Body of pancreas (tissue), 4 donors: ENCODE measurements around the gene DERL3. TPM values are rescaled to one million over a fixed set of nuclear protein-coding genes. Genes with fewer than 3 reads are reported as not detected.

Experiments
- ATAC-seq: fragments of 150-250 bp; one replicate; pipeline ENCODE4 v1.9.1; 2016
- DNase-seq, 4 donors: peaks; one replicate each; pipeline ENCODE4 v3.0.0-alpha.2; 2019
- H3K27ac ChIP-seq, 4 donors: fragments of 200-600 bp; sonication (generic); 1 replicate in 3 of 4; 2 replicates in 1 of 4; pipeline versions ENCODE4 v1.5.1 to v1.6.1; 2016 to 2019; ENCODE audit warnings: mild to moderate bottlenecking in 1 of 4, mixed read lengths in 1 of 4, moderate library complexity in 1 of 4
- H3K27me3 ChIP-seq, 2 donors: fragments of 200-600 bp; sonication (generic); one replicate each; pipeline ENCODE4 v1.6.0; 2016; ENCODE audit warnings: mild to moderate bottlenecking in 1 of 2
- H3K36me3 ChIP-seq, 2 donors: fragments of 200-600 bp; sonication (generic); replicated peaks in 1 of 2; 2 replicates each; pipeline ENCODE4 v1.5.1; 2016; ENCODE audit warnings: low read depth in 2 of 2; ENCODE audit not compliant: insufficient read depth in 1 of 2
- H3K4me1 ChIP-seq: fragments of 200-600 bp; sonication (generic); one replicate; pipeline ENCODE4 v1.6.0; 2016
- H3K4me3 ChIP-seq, 2 donors: fragments of 200-600 bp; sonication (generic); 1 replicate in 1 of 2; 2 replicates in 1 of 2; pipeline ENCODE4 v1.5.1; 2016 to 2019
- H3K9me3 ChIP-seq, 3 donors: fragments of 200-600 bp; sonication (generic); 1 replicate in 2 of 3; 2 replicates in 1 of 3; pipeline ENCODE4 v1.5.1; 2016
- CTCF ChIP-seq, 7 experiments: fragments of 450-650 bp in 4 of 7; fragments of 200-600 bp in 3 of 7; sonication (generic) in 3 of 7; IDR thresholded peaks; one replicate each; pipeline ENCODE4 v1.5.1; 2016 to 2019; ENCODE audit warnings: antibody characterized with exemption in 7 of 7
- POLR2A ChIP-seq, 3 donors: fragments of 450-650 bp; IDR thresholded peaks; one replicate each; pipeline ENCODE4 v1.6.1; 2016; ENCODE audit warnings: antibody characterized with exemption in 3 of 3, mild to moderate bottlenecking in 2 of 3
- WGBS, 2 donors: methylation state at CpG; one replicate each; pipeline ENCODE4 v1.1.5; 2017; 5-methylcytosine and 5-hydroxymethylcytosine counted together
- intact Hi-C: fragments of 100-400 bp; cut with DNase I; formaldehyde crosslinking; loops from one replicate; pipeline ENCODE4 v1.15.1; 2023
- total RNA-seq, 2 donors: library from RNA; depleted of rRNA; stranded (reverse); fragments of >200 nt; gene quantifications; one replicate each; pipeline ENCODE4 v1.1.0, GENCODE V29; 2016

The DERL3 gene
- total RNA-seq, 2 donors from 2014 or later: 6.2 to 33.3 TPM

GRCh38 chr22:23789638-23790037, 49.2 kb downstream of the DERL3 start:
- Histone ChIP-seq H3K4me1 (peaks cover 34% of the 10 kb centered on the region), H3K27ac (peak overlapping the region in 1 of 4 donors; percentile 6)
- intact Hi-C loops: no loop called here

GRCh38 chr22:23789121-23789520, 49.7 kb downstream of the DERL3 start:
- TF ChIP-seq POLR2A (IDR thresholded peaks at IDR 0.05) (no peak), CTCF (IDR thresholded peaks at IDR 0.05) (no peak)
- intact Hi-C loops: no loop called here
- 37 to 50% methylated on average over 4 of the region's 4 CpGs for WGBS, 2 donors
- ATAC-seq: no peak
- DNase-seq: peak in 1 of 4 donors; percentile 38
- Histone ChIP-seq H3K27ac (peak overlapping the region in 1 of 4 donors; percentile 6), H3K9me3 (no peaks in the 10 kb centered on the region), H3K36me3 (peaks cover 0 to 5% of the 10 kb centered on the region in 2 donors), H3K27me3 (no peaks in the 10 kb centered on the region), H3K4me3 (no peak overlapping the region), H3K4me1 (peaks cover 39% of the 10 kb centered on the region)

More at GRCh38 chr22:23789638-23790037, 49.2 kb downstream of the DERL3 start:
- no peak for DNase-seq
- TF ChIP-seq CTCF (IDR thresholded peaks at IDR 0.05) (peak in 1 of 7 experiments; percentile 3), POLR2A (IDR thresholded peaks at IDR 0.05) (no peak)
- no peaks in the 10 kb centered on the region for H3K27me3 ChIP-seq
- ATAC-seq: no peak
- 51 to 63% methylated on average over 4 of the region's 4 CpGs for WGBS, 2 donors
- H3K36me3 ChIP-seq: peaks cover 0 to 10% of the 10 kb centered on the region in 2 donors
- no peaks in the 10 kb centered on the region for H3K9me3 ChIP-seq
- no peak overlapping the region for H3K4me3 ChIP-seq

GRCh38 chr22:23787910-23788309, 50.9 kb downstream of the DERL3 start:
- no peaks in the 10 kb centered on the region for H3K27me3 ChIP-seq
- 59 to 66% methylated on average over 3 of the region's 3 CpGs for WGBS, 2 donors
- no peak for DNase-seq
- intact Hi-C loops: no loop called here
- peaks cover 0 to 2% of the 10 kb centered on the region in 2 donors for H3K36me3 ChIP-seq
- peak overlapping the region in 2 of 4 donors; percentile 96 to 100 for H3K27ac ChIP-seq
- H3K9me3 ChIP-seq: no peaks in the 10 kb centered on the region
- no peak for ATAC-seq
- peaks cover 49% of the 10 kb centered on the region for H3K4me1 ChIP-seq
- TF ChIP-seq POLR2A (IDR thresholded peaks at IDR 0.05): no peak
- H3K4me3 ChIP-seq: peak overlapping the region; percentile 77 to 79

- ATAC-seq (peak; percentile 12), DNase-seq (no peak)
- no peaks in the 10 kb centered on the region for H3K9me3 ChIP-seq
- TF ChIP-seq POLR2A (IDR thresholded peaks at IDR 0.05) (no peak), CTCF (IDR thresholded peaks at IDR 0.05) (no peak)
- H3K36me3 ChIP-seq: no peaks in the 10 kb centered on the region
- peak overlapping the region; percentile 96 to 100 (median 98) for H3K27ac ChIP-seq
- intact Hi-C loops: no loop called here
- 0 to 2% methylated on average over 3 to 5 of the region's 5 CpGs for WGBS, 2 donors
- peaks cover 49% of the 10 kb centered on the region for H3K4me1 ChIP-seq
- peak overlapping the region; percentile 77 to 79 for H3K4me3 ChIP-seq
- no peaks in the 10 kb centered on the region for H3K27me3 ChIP-seq
Measured at GRCh38 chr22:23787600-23787896, 51.3 kb downstream of the DERL3 start.

- Histone ChIP-seq H3K4me3 (peak within 1 kb of the TSS; percentile 77 to 79), H3K9me3 (no peaks in the 10 kb centered on the region), H3K4me1 (peaks cover 49% of the 10 kb centered on the region), H3K36me3 (no peaks in the 10 kb centered on the region), H3K27me3 (no peaks in the 10 kb centered on the region), H3K27ac (peak within 1 kb of the TSS; percentile 96 to 100 (median 98))
- peak; percentile 76 to 87 (median 81) for TF ChIP-seq POLR2A (IDR thresholded peaks at IDR 0.05)
- TF ChIP-seq CTCF (IDR thresholded peaks at IDR 0.05): no peak
- 0% methylated on average over 3 to 78 of the region's 97 CpGs for WGBS, 2 donors
- peak; percentile 90 to 94 (median 92) for DNase-seq
- intact Hi-C loops: no loop called here
- ATAC-seq: peak; percentile 95
Measured at GRCh38 chr22:23786752-23787599, 51.8 kb downstream of the DERL3 start, which contains the start of gene SMARCB1. Gene SMARCB1, plus strand, starts transcription at chr22:23786966. Its CDS starts 204 bp downstream, at chr22:23787170.
